ENCODE measurements around the gene CEP95. TPM values are rescaled to one million over a fixed set of nuclear protein-coding genes. Genes with fewer than 3 reads are reported as not detected.

Gene CEP95
- total RNA-seq, 3 donors from 2014 or later (not counting 1 experiment from before 2014, with no cell fraction given): 152 to 187 (median 186) TPM

GRCh38 chr17:64585146-64585545, 78.4 kb downstream of the CEP95 start:
- ATAC-seq (no peak), DNase-seq (no peak)
- intact Hi-C loops (cut with micrococcal nuclease): no loop called here
- Histone ChIP-seq H3K36me3 (ENCODE audit: control insufficient read depth, insufficient read depth, low read length) (peaks cover 39% of the 10 kb centered on the region), H3K4me3 (ENCODE audit: low read length) (no peak overlapping the region), H3K4me1 (ENCODE audit: control insufficient read depth, insufficient read depth, low read length) (no peaks in the 10 kb centered on the region), H3K27me3 (ENCODE audit: control insufficient read depth, insufficient read depth, low read length) (no peaks in the 10 kb centered on the region), H3K9me3 (ENCODE audit: control insufficient read depth, insufficient read depth, low read length) (no peaks in the 10 kb centered on the region), H3K27ac (ENCODE audit: low read length) (no peak overlapping the region)
- no peak overlapping the region for H3K4me3 Mint-ChIP-seq
- no peaks in the 10 kb centered on the region for H3K27me3 Mint-ChIP-seq (ENCODE audit: low read depth in 2 of 2)
- WGBS (ENCODE audit: insufficient coverage): no CpG with 5 or more reads among the region's 2 CpGs
- no peaks in the 10 kb centered on the region for H3K9me3 Mint-ChIP-seq
- TF ChIP-seq CTCF (IDR thresholded peaks at IDR 0.05): no peak
- no peak overlapping the region for H3K27ac Mint-ChIP-seq
- H3K36me3 Mint-ChIP-seq: no peaks in the 10 kb centered on the region
- H3K4me1 Mint-ChIP-seq: no peaks in the 10 kb centered on the region

Other genes with a start within 250 kb of the CEP95 start
- 10 to 100 TPM in 2 of 3 donors, 1 to 10 TPM in 1; 8.3 to 16.3 (median 11.3) TPM for gene TEX2, start 243.7 kb upstream of the CEP95 start, total RNA-seq
- 10 to 100 TPM; 57.1 to 79.8 (median 72.6) TPM for gene PECAM1, start 116.1 kb upstream of the CEP95 start, total RNA-seq
- 10 to 100 TPM in 1 of 3 donors, 1 to 10 TPM in 2; 2.2 to 12.0 (median 3.3) TPM for gene MILR1, start 57.9 kb upstream of the CEP95 start, total RNA-seq
- gene POLG2, start 9.9 kb upstream of the CEP95 start, total RNA-seq: 10 to 100 TPM; 34.7 to 65.3 (median 41.2) TPM
- gene DDX5, start 688 bp upstream of the CEP95 start, total RNA-seq: 1,000 to 10,000 TPM; 2,956 to 3,334 (median 3,276) TPM
- 10 to 100 TPM; 43.8 to 54.5 (median 46.5) TPM for gene SMURF2, start 155.3 kb downstream of the CEP95 start, total RNA-seq

Data from natural killer cell (primary cell).